Measurements from ENCODE around the gene RAB36. TPM values are rescaled to one million over a fixed set of nuclear protein-coding genes. Genes with fewer than 3 reads are reported as not detected.

Gene RAB36
- polyA plus RNA-seq, 3 donors = 0.37 to 0.78 (median 0.49) TPM

GRCh38 chr22:23127055-23127756 lies 18.1 kb upstream of the RAB36 start:
- Histone ChIP-seq H3K36me3 (replicated peaks in 1 of 2; ENCODE audit: control insufficient read depth in 1 of 2, insufficient read depth in 2 of 2, low read length in 2 of 2) (no peaks in the 10 kb centered on the region), H2AFZ (ENCODE audit: insufficient read depth, low read depth, low read length, poor library complexity, severe bottlenecking) (no peak overlapping the region), H4K20me1 (ENCODE audit: insufficient read depth, low read length) (no peaks in the 10 kb centered on the region), H3K27me3 (ENCODE audit: control insufficient read depth in 2 of 2, insufficient read depth in 2 of 2, low read length in 2 of 2) (no peaks in the 10 kb centered on the region), H3K9ac (ENCODE audit: insufficient read depth, low read length, poor library complexity, severe bottlenecking) (no peak overlapping the region), H3K27ac (ENCODE audit: low read depth in 1 of 2, low read length in 2 of 2) (no peak overlapping the region), H3K4me1 (ENCODE audit: control insufficient read depth in 1 of 2, insufficient read depth in 2 of 2, low read length in 2 of 2) (no peaks in the 10 kb centered on the region), H3K9me3 (replicated peaks in 1 of 2; ENCODE audit: control insufficient read depth in 1 of 2, insufficient read depth in 1 of 2, low read length in 2 of 2) (no peaks in the 10 kb centered on the region), H3K79me2 (ENCODE audit: insufficient read depth, low read length) (no peaks in the 10 kb centered on the region), H3K4me3 (replicated peaks in 1 of 3; ENCODE audit: low read depth in 2 of 3, low read length in 3 of 3) (no peak overlapping the region), H3K4me2 (replicated peaks; ENCODE audit: extremely low read depth, low read length, poor library complexity, severe bottlenecking) (no peak overlapping the region)
- 98% methylated on average over 6 of the region's 7 CpGs for WGBS (ENCODE audit: insufficient coverage)
- Mint-ChIP-seq H3K36me3 (no peaks in the 10 kb centered on the region), H3K4me3 (no peak overlapping the region), H3K9me3 (no peaks in the 10 kb centered on the region), H3K27me3 (ENCODE audit: low read depth in 3 of 3) (peaks cover 0 to 7% (median 6%) of the 10 kb centered on the region in 3 donors), H3K27ac (no peak overlapping the region), H3K4me1 (peaks cover 2% of the 10 kb centered on the region)
- intact Hi-C loops (cut with micrococcal nuclease) = loop anchor here in 1 of 2 donors (5.0 kb wide), 1 partner anchor 165 kb away; no protein-coding TSS in a partner anchor
- TF ChIP-seq, protein P1, sequence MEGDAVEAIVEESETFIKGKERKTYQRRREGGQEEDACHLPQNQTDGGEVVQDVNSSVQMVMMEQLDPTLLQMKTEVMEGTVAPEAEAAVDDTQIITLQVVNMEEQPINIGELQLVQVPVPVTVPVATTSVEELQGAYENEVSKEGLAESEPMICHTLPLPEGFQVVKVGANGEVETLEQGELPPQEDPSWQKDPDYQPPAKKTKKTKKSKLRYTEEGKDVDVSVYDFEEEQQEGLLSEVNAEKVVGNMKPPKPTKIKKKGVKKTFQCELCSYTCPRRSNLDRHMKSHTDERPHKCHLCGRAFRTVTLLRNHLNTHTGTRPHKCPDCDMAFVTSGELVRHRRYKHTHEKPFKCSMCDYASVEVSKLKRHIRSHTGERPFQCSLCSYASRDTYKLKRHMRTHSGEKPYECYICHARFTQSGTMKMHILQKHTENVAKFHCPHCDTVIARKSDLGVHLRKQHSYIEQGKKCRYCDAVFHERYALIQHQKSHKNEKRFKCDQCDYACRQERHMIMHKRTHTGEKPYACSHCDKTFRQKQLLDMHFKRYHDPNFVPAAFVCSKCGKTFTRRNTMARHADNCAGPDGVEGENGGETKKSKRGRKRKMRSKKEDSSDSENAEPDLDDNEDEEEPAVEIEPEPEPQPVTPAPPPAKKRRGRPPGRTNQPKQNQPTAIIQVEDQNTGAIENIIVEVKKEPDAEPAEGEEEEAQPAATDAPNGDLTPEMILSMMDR (IDR thresholded peaks at IDR 0.05) = no peak
- DNase-seq = no peak

DNA sequence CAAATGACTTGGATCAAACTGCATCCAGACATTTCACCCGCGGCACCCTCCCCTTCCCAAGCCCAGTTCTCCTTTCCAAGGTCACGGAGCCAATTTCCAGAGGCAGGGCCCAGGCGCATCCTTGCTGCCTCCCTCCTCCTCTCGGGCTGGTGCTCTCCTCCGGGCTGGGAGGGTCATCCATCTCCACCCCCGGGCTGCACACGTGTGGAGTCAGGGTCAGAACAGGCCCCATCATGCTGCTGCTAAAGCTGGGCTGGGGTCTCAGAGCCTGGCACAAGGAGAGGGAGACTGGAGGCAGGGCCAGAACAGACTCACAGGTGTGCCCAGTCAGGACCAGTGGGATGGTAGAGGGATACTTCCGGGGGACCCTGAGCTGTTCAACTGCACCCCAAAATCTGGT lies 17.5 kb upstream of the RAB36 start:
- intact Hi-C loops (cut with micrococcal nuclease) = loop anchor here (2.0 to 5.0 kb wide), 2 partner anchors 165 to 169 kb away; no protein-coding TSS in a partner anchor
- Mint-ChIP-seq H3K27me3 (ENCODE audit: low read depth in 3 of 3) (peaks cover 0 to 7% (median 6%) of the 10 kb centered on the region in 3 donors), H3K4me3 (no peak overlapping the region), H3K4me1 (peaks cover 2% of the 10 kb centered on the region), H3K9me3 (no peaks in the 10 kb centered on the region), H3K27ac (no peak overlapping the region), H3K36me3 (no peaks in the 10 kb centered on the region)
- no peak overlapping the region for H3K4me2 ChIP-seq (replicated peaks; ENCODE audit: extremely low read depth, low read length, poor library complexity, severe bottlenecking)
- H3K9me3 ChIP-seq (replicated peaks in 1 of 2; ENCODE audit: control insufficient read depth in 1 of 2, insufficient read depth in 1 of 2, low read length in 2 of 2) = no peaks in the 10 kb centered on the region
- no peaks in the 10 kb centered on the region for H3K27me3 ChIP-seq (ENCODE audit: control insufficient read depth in 2 of 2, insufficient read depth in 2 of 2, low read length in 2 of 2)
- TF ChIP-seq, protein P1 (IDR thresholded peaks at IDR 0.05) = no peak
- H3K4me3 ChIP-seq (replicated peaks in 1 of 3; ENCODE audit: low read depth in 2 of 3, low read length in 3 of 3) = no peak overlapping the region
- no peak for DNase-seq
- no peak overlapping the region for H3K9ac ChIP-seq (ENCODE audit: insufficient read depth, low read length, poor library complexity, severe bottlenecking)
- H3K36me3 ChIP-seq (replicated peaks in 1 of 2; ENCODE audit: control insufficient read depth in 1 of 2, insufficient read depth in 2 of 2, low read length in 2 of 2) = no peaks in the 10 kb centered on the region
- H3K27ac ChIP-seq (ENCODE audit: low read depth in 1 of 2, low read length in 2 of 2) = no peak overlapping the region
- H3K79me2 ChIP-seq (ENCODE audit: insufficient read depth, low read length) = no peaks in the 10 kb centered on the region
- no peaks in the 10 kb centered on the region for H4K20me1 ChIP-seq (ENCODE audit: insufficient read depth, low read length)
- no peaks in the 10 kb centered on the region for H3K4me1 ChIP-seq (ENCODE audit: control insufficient read depth in 1 of 2, insufficient read depth in 2 of 2, low read length in 2 of 2)
- no peak overlapping the region for H2AFZ ChIP-seq (ENCODE audit: insufficient read depth, low read depth, low read length, poor library complexity, severe bottlenecking)
- 85% methylated on average over 6 of the region's 9 CpGs for WGBS (ENCODE audit: insufficient coverage)
